ENCODE results near the gene TSPOAP1.

- TF ChIP-seq CTCF (IDR thresholded peaks at IDR 0.05; ENCODE audit: insufficient read depth, low read depth, low read length) (no peak), EZH2 (IDR thresholded peaks at IDR 0.05; ENCODE audit: insufficient read depth, low read length) (no peak)
These were observed 9.9 kb downstream of the TSPOAP1 start for GRCh38 chr17:58318627-58319172.
